AG04450 (cell line): ENCODE measurements around the gene TACC3. TPM values are rescaled to one million over a fixed set of nuclear protein-coding genes. Genes with fewer than 3 reads are reported as not detected.
A peak's percentile ranks its signal among the peaks of the same experiment; 100 is the strongest.
"Not testable (repeated sequence)": the region's sequence is repeated elsewhere in the genome, so short reads cannot be mapped to it uniquely, and the experiment has no call there.

Experiments
- CTCF ChIA-PET: fragments of 300-600, 350-600 bp; formaldehyde crosslinking; extraction: SDS; loops from one replicate; lab custom pipeline; 2022; ENCODE audit warnings: antibody characterized with exemption, inconsistent platforms; lab: Charles Lee
- POLR2A ChIA-PET: fragments of 350-600 bp; formaldehyde crosslinking; extraction: SDS; loops from one replicate; lab custom pipeline; 2021; ENCODE audit warnings: antibody characterized with exemption, inconsistent platforms; lab: Yijun Ruan, JAX
- DNase-seq: peaks from one replicate; pipeline ENCODE4 v3.0.0-alpha.2; 2011; ENCODE audit warnings: low read depth, low spot score
- H3K27ac ChIP-seq: one replicate; pipeline ENCODE4 v1.5.1; 2012; ENCODE audit warnings: low read depth, low read length, control low read depth
- H3K27me3 ChIP-seq: one replicate; pipeline ENCODE4 v1.6.0; 2012; ENCODE audit warnings: low read length; ENCODE audit not compliant: control insufficient read depth, insufficient read depth
- H3K4me3 ChIP-seq: 2 replicates; pipeline ENCODE4 v1.5.1; 2011; ENCODE audit warnings: mild to moderate bottlenecking, low read depth, low read length, control low read depth
- H3K9me3 ChIP-seq: 2 replicates; pipeline ENCODE4 v1.5.1; 2012; ENCODE audit warnings: low read length; ENCODE audit not compliant: control insufficient read depth, insufficient read depth
- polyA plus RNA-seq: library from polyadenylated mRNA; depleted of rRNA; stranded (reverse); fragments of >200 nt; gene quantifications from 2 replicates; pipeline ENCODE4 v1.2.3, GENCODE V29; 2011
- TF ChIP-seq, protein P1 (sequence below): IDR thresholded peaks from 2 replicates; pipeline ENCODE4 v1.5.1; 2011; ENCODE audit warnings: low read depth, low read length, control low read depth, inconsistent platforms

Gene TACC3
- polyA plus RNA-seq, 1 experiment = 8.5 TPM

DNA sequence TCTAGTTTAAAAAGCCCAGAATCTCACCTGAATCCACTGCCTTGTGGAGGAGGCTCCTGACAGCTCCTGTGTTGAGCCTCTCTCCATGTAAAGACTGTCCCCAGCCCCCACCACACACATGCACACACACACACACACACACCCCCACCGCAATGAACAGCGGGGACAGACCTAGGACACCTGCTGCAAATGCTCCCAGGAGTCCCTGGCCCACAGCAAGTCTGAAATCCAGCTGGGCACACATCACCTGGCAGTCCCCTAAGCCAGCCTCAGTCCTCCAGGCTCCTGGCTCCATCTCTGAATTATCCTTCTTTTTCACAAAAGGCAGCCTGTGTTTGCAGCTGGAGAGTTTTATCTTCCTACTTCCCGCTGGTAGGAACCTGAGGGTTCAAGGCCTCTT, 30.6 kb upstream of the TACC3 start:
- no peaks in the 10 kb centered on the region for H3K9me3 ChIP-seq
- H3K27me3 ChIP-seq = no peaks in the 10 kb centered on the region
- ChIA-PET POLR2A (no interaction called here), CTCF (interaction anchor here (0.8 to 4.4 kb wide), 2 partner anchors 10 to 34 kb away, joined by 3 to 94 read pairs; partner anchors contain the start of genes TACC3 and TMEM129)
- no peak overlapping the region for H3K27ac ChIP-seq
- no peak overlapping the region for H3K4me3 ChIP-seq
- DNase-seq = no peak
- TF ChIP-seq, protein P1, sequence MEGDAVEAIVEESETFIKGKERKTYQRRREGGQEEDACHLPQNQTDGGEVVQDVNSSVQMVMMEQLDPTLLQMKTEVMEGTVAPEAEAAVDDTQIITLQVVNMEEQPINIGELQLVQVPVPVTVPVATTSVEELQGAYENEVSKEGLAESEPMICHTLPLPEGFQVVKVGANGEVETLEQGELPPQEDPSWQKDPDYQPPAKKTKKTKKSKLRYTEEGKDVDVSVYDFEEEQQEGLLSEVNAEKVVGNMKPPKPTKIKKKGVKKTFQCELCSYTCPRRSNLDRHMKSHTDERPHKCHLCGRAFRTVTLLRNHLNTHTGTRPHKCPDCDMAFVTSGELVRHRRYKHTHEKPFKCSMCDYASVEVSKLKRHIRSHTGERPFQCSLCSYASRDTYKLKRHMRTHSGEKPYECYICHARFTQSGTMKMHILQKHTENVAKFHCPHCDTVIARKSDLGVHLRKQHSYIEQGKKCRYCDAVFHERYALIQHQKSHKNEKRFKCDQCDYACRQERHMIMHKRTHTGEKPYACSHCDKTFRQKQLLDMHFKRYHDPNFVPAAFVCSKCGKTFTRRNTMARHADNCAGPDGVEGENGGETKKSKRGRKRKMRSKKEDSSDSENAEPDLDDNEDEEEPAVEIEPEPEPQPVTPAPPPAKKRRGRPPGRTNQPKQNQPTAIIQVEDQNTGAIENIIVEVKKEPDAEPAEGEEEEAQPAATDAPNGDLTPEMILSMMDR = no peak

DNA sequence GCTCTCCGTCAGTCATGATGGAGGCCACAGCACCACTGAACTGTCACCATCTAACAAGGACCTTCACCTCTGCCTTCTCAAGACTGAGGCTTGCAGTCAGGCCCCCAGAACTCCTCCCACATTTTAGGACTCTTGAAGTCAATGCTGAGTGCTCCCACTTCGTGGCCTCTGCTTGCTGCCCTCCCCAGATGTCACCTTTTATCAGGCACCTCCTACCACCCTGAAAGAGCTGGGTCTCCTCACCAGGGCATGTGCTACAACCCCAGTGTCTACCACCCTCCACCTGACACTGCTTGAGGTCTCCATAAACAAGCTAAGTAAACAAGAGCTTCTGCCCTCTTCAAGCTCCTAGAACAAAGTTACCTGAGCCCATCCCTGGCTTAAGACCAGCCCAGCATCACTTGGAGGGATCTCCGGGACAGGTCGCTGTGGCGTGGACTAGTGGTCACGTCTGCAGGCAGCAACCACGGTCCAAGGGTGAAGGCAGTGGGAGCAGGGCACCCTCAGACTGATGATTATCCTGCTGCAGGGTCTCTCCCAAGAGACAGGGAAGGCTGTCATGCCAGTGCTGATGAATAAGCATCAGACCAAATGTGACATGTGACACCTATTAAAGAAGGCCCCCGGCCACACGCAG, 29.5 kb upstream of the TACC3 start:
- H3K27me3 ChIP-seq = no peaks in the 10 kb centered on the region
- ChIA-PET POLR2A (no interaction called here), CTCF (interaction anchor here (0.9 to 4.4 kb wide), 4 partner anchors 22 to 117 kb away, joined by 3 to 94 read pairs (median 16); partner anchors contain the start of genes TACC3 and TMEM129)
- no peak overlapping the region for H3K27ac ChIP-seq
- no peak for DNase-seq
- TF ChIP-seq, protein P1 = no peak
- no peak overlapping the region for H3K4me3 ChIP-seq
- no peaks in the 10 kb centered on the region for H3K9me3 ChIP-seq

DNA sequence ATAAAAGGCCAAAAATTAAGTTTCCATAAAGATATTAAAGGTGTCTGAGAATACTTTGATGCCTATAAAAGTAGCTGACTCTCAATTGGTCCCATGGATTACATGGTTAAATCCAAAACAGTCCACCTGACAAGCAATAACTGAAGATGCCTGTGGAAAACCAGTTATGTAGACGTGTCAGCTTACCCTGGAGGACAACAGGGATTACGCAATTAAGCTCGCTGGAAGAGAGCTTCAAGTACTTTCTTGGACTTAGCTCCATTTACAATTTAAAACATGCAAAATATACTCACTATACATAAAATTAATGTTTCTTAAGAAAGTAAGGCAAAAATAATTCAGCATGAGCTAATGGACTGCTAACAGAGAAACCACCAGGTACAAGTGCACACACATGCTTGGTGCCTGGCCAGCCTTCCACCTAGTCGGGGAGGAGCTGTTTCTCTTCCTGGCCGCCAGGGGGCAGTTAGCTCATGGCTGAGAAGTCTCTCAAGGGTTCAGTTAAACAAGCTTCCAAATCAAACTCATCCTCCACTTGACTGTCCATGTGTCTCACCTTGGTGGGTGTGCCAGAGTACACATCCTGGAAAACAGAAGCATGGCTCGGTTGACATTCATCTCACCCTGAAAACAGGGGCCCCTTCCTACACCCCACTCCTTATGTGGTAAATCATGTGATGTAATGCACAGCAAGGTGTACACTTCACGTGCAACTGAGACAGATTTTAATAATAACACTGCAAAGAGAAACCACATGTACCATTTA, 28.0 kb upstream of the TACC3 start:
- TF ChIP-seq, protein P1 = peak; percentile 96
- DNase-seq = peak; percentile 50
- no peak overlapping the region for H3K4me3 ChIP-seq
- no peak overlapping the region for H3K27ac ChIP-seq
- ChIA-PET CTCF (interaction anchor here (0.7 to 4.4 kb wide), 31 partner anchors 10 to 660 kb away, joined by 3 to 94 read pairs (median 4); partner anchors contain the start of genes SLBP, TACC3 and TMEM129), POLR2A (interaction anchor here (0.5 to 1.4 kb wide), 7 partner anchors 14 to 878 kb away, joined by 3 to 11 read pairs (median 4); partner anchors contain the start of genes SLBP, TACC3 and TMEM129)
- H3K9me3 ChIP-seq = no peaks in the 10 kb centered on the region
- H3K27me3 ChIP-seq = no peaks in the 10 kb centered on the region

DNA sequence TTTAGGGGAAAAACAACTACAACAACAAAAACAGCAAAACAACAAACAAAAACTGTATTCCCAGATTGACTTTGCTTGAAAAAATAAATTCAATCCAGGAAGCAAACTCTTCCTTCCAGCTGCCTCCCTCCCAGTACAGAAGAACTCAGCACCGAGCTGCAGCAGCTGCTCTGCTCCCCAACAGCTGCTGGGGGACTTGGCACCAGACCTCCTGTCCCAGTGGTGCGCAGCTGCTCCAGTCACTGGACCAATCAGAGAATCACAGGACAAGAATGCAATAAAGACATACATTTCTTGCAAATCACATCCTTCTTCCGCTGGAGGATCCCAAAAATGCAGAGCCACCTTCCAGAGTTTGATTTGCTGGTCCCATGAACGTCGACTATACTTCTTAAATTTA, 25.4 kb upstream of the TACC3 start:
- TF ChIP-seq, protein P1 = no peak
- no peak for DNase-seq
- ChIA-PET CTCF (interaction anchor here (1.7 kb wide), 1 partner anchor 29 kb away, joined by 5 read pairs; no protein-coding TSS in a partner anchor), POLR2A (interaction anchor here (0.6 kb wide), 1 partner anchor 16 kb away, joined by 3 read pairs; no protein-coding TSS in a partner anchor)
- H3K27ac ChIP-seq = peak overlapping the region; percentile 2
- no peaks in the 10 kb centered on the region for H3K9me3 ChIP-seq
- no peaks in the 10 kb centered on the region for H3K27me3 ChIP-seq
- no peak overlapping the region for H3K4me3 ChIP-seq

DNA sequence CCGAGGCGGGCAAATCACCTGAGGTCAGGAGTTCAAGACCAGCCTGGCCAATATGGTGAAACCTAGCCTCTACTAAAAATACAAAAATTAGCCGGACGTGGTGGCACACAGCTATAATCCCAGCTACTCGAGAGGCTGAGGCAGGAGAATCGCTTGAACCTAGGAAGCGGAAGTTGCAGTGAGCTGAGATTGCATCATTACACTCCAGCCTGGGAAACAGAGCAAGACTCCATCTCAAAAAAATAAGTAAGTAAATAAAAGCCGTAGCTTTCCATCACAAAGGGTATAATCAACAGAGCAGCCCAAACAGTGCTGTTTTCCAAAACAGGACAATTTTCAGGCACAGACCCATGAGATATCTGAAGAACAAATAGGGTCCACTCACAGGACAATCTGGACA, 19.6 kb upstream of the TACC3 start:
- CTCF ChIA-PET = interaction anchor here (0.6 to 4.5 kb wide), 4 partner anchors 9 to 47 kb away, joined by 3 to 38 read pairs (median 6); no protein-coding TSS in a partner anchor
- POLR2A ChIA-PET = interaction anchor here (0.7 to 1.4 kb wide), 2 partner anchors 10 to 11 kb away, joined by 3 to 4 read pairs; partner anchors contain the start of gene SLBP
- not testable (repeated sequence) for DNase-seq, H3K4me3 ChIP-seq, H3K27ac ChIP-seq, H3K9me3 ChIP-seq, H3K27me3 ChIP-seq
